Upper lobe of right lung (tissue), 1 donor: Measurements from ENCODE around the gene NCAPD3. TPM values are rescaled to one million over a fixed set of nuclear protein-coding genes. Genes with fewer than 3 reads are reported as not detected.

Experiments
- ATAC-seq: fragments of 200-7000 bp; cut with Tn5 transposase; one replicate; pipeline ENCODE4 v1.9.1; 2020; ENCODE audit warnings: mild to moderate bottlenecking, moderate library complexity
- DNase-seq: peaks from one replicate; pipeline ENCODE4 v3.0.0-alpha.2; 2020
- H3K27ac ChIP-seq: fragments of 200-600 bp; one replicate; pipeline ENCODE4 v1.8.0; 2022
- H3K27me3 ChIP-seq: fragments of 200-600 bp; one replicate; pipeline ENCODE4 v1.8.0; 2022; ENCODE audit warnings: mild to moderate bottlenecking
- H3K36me3 ChIP-seq: fragments of 200-600 bp; one replicate; pipeline ENCODE4 v1.8.0; 2022
- H3K4me1 ChIP-seq: fragments of 200-600 bp; one replicate; pipeline ENCODE4 v1.8.0; 2022
- H3K4me3 ChIP-seq: fragments of 200-600 bp; one replicate; pipeline ENCODE4 v1.8.0; 2022; ENCODE audit warnings: mild to moderate bottlenecking
- H3K9me3 ChIP-seq: fragments of 200-600 bp; one replicate; pipeline ENCODE4 v1.8.0; 2022
- intact Hi-C: fragments of 100-400 bp; cut with DNase I; formaldehyde crosslinking; loops from one replicate; pipeline ENCODE4 v1.11.0; 2022
- long read RNA-seq: library from polyadenylated mRNA; unstranded; transcript quantifications from one replicate; pipeline ENCODE4 v2.0.0, GENCODE V29; 2021
- total RNA-seq: library from RNA; stranded (reverse); fragmentation: NEBNext Ultra II Directional; extraction: Animal tissue kit (Norgen Biotek cat#: 25700); gene quantifications from one replicate; pipeline ENCODE4 v1.2.1, GENCODE V29; 2021
- TF ChIP-seq, protein P1 (sequence below): fragments of 200-600 bp; IDR thresholded peaks from one replicate; pipeline ENCODE4 v1.8.0; 2022; ENCODE audit warnings: antibody characterized with exemption
- donor health status: DM: no; HTN: yes; CAD: no; lungs with severe emphysema.

Gene NCAPD3, protein sequence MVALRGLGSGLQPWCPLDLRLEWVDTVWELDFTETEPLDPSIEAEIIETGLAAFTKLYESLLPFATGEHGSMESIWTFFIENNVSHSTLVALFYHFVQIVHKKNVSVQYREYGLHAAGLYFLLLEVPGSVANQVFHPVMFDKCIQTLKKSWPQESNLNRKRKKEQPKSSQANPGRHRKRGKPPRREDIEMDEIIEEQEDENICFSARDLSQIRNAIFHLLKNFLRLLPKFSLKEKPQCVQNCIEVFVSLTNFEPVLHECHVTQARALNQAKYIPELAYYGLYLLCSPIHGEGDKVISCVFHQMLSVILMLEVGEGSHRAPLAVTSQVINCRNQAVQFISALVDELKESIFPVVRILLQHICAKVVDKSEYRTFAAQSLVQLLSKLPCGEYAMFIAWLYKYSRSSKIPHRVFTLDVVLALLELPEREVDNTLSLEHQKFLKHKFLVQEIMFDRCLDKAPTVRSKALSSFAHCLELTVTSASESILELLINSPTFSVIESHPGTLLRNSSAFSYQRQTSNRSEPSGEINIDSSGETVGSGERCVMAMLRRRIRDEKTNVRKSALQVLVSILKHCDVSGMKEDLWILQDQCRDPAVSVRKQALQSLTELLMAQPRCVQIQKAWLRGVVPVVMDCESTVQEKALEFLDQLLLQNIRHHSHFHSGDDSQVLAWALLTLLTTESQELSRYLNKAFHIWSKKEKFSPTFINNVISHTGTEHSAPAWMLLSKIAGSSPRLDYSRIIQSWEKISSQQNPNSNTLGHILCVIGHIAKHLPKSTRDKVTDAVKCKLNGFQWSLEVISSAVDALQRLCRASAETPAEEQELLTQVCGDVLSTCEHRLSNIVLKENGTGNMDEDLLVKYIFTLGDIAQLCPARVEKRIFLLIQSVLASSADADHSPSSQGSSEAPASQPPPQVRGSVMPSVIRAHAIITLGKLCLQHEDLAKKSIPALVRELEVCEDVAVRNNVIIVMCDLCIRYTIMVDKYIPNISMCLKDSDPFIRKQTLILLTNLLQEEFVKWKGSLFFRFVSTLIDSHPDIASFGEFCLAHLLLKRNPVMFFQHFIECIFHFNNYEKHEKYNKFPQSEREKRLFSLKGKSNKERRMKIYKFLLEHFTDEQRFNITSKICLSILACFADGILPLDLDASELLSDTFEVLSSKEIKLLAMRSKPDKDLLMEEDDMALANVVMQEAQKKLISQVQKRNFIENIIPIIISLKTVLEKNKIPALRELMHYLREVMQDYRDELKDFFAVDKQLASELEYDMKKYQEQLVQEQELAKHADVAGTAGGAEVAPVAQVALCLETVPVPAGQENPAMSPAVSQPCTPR (N-terminal part only)
- total RNA-seq = 17.3 TPM
- long read RNA-seq, full-length matches to known transcripts = 3 of 14 reads
- long read RNA-seq, partial matches to known transcripts = 8 of 14 reads
- long read RNA-seq, other reads (novel, unspliced or antisense) = 3 of 14 reads

DNA sequence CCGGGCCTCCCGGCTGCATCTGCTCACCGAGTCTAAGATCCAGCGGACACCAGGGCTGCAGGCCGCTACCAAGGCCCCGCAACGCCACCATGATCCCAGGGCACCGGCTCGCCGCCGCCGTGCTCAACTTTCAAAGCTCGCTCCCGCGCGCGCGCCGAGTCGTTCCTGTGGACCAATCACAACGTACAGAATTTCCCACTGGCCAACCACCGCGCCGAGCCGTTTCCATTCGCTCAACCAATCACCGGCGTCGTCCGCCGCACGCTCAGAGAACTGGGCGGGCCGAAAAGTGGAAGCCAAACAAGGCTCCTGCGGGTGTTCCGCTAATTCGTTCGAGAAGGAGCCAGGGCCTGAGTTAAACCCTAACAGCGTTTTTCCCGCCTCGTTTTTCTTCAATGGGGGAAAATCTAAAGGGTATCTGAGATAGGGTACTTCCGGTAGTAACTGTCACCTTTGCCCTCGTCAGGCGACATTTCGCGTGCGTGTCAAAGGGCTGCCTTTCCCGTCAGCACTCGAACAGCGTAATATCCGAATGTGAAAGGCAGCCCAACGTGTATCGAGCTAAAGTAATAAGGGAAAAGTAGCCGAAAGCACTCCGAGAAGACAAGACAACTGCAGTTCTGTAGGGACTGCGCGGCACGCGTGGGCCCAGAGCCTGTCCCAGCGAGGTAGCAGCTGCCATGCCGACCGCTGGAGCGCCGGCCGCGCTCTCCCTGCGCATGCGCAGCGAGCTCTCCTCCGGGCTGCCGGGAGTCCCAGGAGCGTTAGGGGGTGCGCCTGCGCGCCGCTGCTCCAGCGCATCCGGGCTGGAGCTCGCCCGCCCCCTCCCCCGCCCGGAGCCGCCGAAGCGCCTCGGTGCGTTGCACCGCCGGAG, at the start of gene NCAPD3, which contains the start of gene VPS26B:
Gene NCAPD3, minus strand, starts transcription at position 132 of the 874 bp plus-strand sequence. Its CDS starts 41 bp downstream, at position 91.
Gene VPS26B, plus strand, starts transcription at position 836 of the 874 bp plus-strand sequence. CDS start 452 bp downstream, outside the sequence.
- Histone ChIP-seq H3K27me3 (no peaks in the 10 kb centered on the region), H3K36me3 (peaks cover 9% of the 10 kb centered on the region), H3K4me1 (peaks cover 28% of the 10 kb centered on the region), H3K4me3 (peak within 1 kb of the TSS; percentile 86), H3K9me3 (no peaks in the 10 kb centered on the region), H3K27ac (peak within 1 kb of the TSS; percentile 91)
- intact Hi-C loops = no loop called here
- ATAC-seq (peak; percentile 94), DNase-seq (peak; percentile 98)
- TF ChIP-seq, protein P1, sequence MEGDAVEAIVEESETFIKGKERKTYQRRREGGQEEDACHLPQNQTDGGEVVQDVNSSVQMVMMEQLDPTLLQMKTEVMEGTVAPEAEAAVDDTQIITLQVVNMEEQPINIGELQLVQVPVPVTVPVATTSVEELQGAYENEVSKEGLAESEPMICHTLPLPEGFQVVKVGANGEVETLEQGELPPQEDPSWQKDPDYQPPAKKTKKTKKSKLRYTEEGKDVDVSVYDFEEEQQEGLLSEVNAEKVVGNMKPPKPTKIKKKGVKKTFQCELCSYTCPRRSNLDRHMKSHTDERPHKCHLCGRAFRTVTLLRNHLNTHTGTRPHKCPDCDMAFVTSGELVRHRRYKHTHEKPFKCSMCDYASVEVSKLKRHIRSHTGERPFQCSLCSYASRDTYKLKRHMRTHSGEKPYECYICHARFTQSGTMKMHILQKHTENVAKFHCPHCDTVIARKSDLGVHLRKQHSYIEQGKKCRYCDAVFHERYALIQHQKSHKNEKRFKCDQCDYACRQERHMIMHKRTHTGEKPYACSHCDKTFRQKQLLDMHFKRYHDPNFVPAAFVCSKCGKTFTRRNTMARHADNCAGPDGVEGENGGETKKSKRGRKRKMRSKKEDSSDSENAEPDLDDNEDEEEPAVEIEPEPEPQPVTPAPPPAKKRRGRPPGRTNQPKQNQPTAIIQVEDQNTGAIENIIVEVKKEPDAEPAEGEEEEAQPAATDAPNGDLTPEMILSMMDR = no peak

DNA sequence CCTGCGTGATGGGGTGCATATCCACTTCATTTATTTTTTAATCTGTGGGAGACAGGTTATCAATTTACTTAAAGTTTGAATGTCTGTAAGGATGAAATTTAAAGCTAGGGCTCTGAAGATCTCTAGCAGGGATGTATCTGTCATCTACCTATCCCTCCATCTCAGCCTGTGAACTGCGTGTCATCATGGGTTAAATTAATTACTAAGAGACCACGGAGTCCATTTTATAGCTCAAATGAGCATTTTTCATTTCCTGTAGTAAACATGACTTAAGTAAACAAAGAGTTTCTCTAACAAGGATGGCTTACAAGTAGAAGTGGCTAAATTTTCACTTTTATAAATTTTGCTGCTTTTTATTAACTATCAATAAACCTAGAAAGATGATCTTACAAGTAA, 49.5 kb upstream of the NCAPD3 start:
- Histone ChIP-seq H3K27me3 (peaks cover 69% of the 10 kb centered on the region), H3K4me3 (no peak overlapping the region), H3K9me3 (no peaks in the 10 kb centered on the region), H3K27ac (no peak overlapping the region), H3K4me1 (peaks cover 15% of the 10 kb centered on the region), H3K36me3 (no peaks in the 10 kb centered on the region)
- DNase-seq (no peak), ATAC-seq (no peak)
- intact Hi-C loops = no loop called here
- TF ChIP-seq, protein P1 = no peak

DNA sequence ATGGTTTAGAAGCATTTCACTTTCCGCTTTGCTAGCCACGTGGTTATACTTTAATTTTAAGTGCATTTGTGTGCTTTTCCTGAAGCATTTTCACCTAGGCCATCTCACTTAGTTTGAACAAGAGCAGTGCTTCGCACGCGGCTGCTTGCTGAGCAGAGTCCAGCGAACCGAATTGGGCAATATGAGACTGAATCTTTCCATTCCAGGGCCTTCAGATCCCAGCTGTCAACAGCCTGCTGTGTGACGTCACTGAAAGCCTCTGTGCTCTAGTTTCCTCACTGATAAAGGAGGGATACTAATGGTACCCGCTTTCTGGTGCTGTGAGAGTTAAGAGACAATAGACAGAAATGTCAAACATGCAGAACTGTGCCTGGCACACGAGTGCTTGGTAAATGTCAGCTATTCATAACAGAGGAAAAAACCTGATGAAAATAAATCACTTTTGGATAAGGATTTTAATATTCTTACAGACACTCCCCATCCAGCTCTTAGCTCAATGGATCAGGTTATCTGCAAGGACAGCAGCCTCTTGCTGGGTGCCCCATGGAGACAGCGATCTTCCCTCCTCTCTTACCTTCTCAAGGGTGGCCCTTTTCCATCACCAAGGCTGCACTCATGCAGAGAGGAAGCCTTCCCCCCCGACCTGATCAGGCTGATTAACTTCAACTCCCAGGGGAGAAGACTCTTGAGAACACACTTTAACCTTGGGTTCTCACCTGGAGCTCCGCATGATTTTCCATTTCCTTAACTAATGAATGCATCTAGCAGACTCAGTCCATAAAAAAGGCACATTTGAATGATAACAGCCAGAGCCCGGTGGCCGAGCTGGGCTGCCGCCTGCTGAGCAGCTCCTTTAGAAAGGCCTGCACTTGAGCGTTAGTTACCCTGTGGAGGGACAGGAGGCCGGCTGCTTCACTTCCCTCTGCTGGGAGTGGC, 48.9 kb upstream of the NCAPD3 start:
- peaks cover 63% of the 10 kb centered on the region for H3K27me3 ChIP-seq
- no peak overlapping the region for H3K27ac ChIP-seq
- H3K4me1 ChIP-seq = peaks cover 17% of the 10 kb centered on the region
- DNase-seq (no peak), ATAC-seq (peak; percentile 12)
- intact Hi-C loops = no loop called here
- no peaks in the 10 kb centered on the region for H3K36me3 ChIP-seq
- no peaks in the 10 kb centered on the region for H3K9me3 ChIP-seq
- no peak overlapping the region for H3K4me3 ChIP-seq
- TF ChIP-seq, protein P1 = no peak

DNA sequence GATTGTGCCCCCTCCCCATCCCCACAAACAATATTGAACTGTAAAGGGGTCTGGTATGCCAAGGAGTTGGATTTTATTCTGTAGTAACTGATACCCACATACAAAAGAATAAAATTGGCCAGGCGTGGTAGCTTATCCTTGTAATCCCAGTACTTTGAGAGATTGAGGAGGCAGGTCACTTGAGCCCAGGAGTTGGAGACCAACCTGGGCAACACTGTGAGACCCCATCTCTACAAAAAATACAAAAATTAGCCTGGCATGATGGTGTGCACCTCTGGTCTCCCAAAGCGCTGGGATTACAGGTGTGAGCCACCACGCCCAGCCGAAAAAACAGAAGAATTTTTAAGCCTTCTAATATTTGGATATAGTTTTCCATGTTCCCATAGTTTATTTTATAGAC, 48.2 kb upstream of the NCAPD3 start:
- no peak overlapping the region for H3K4me3 ChIP-seq
- no peaks in the 10 kb centered on the region for H3K9me3 ChIP-seq
- TF ChIP-seq, protein P1 = no peak
- DNase-seq (no peak), ATAC-seq (no peak)
- H3K27me3 ChIP-seq = peaks cover 57% of the 10 kb centered on the region
- H3K4me1 ChIP-seq = peaks cover 21% of the 10 kb centered on the region
- H3K27ac ChIP-seq = no peak overlapping the region
- no peaks in the 10 kb centered on the region for H3K36me3 ChIP-seq
- intact Hi-C loops = no loop called here
